Endodermal cell (in vitro differentiated cells): ENCODE measurements around the gene SYT1. TPM values are rescaled to one million over a fixed set of nuclear protein-coding genes. Genes with fewer than 3 reads are reported as not detected.
"Not testable (repeated sequence)": the region's sequence is repeated elsewhere in the genome, so short reads cannot be mapped to it uniquely, and the experiment has no call there.

Experiments used
- DNase-seq: peaks from one replicate; pipeline ENCODE4 v3.0.0-alpha.2; 2017
- H3K27ac ChIP-seq: 2 replicates; pipeline ENCODE4 v1.5.1; 2013; ENCODE audit warnings: mild to moderate bottlenecking, low read depth, low read length, moderate library complexity
- H3K27me3 ChIP-seq: 2 replicates; pipeline ENCODE4 v1.6.1; 2013; ENCODE audit warnings: mild to moderate bottlenecking, low read length, moderate library complexity; ENCODE audit not compliant: insufficient read depth, control insufficient read depth, poor library complexity, severe bottlenecking
- H3K36me3 ChIP-seq: 2 replicates; pipeline ENCODE4 v1.7.0; 2013; ENCODE audit warnings: mild to moderate bottlenecking, low read length, moderate library complexity; ENCODE audit not compliant: control insufficient read depth, insufficient read depth
- H3K4me1 ChIP-seq: one replicate; pipeline ENCODE4 v1.7.0; 2013; ENCODE audit warnings: low read length; ENCODE audit not compliant: control insufficient read depth, insufficient read depth
- H3K4me3 ChIP-seq: 2 replicates; pipeline ENCODE4 v1.5.1; 2013; ENCODE audit warnings: mild to moderate bottlenecking, low read length, moderate library complexity
- H3K9ac ChIP-seq: 2 replicates; pipeline ENCODE4 v1.6.1; 2013; ENCODE audit warnings: mild to moderate bottlenecking, low read length, moderate library complexity; ENCODE audit not compliant: poor library complexity, severe bottlenecking; ENCODE audit errors: extremely low read depth
- H3K9me3 ChIP-seq: 2 replicates; pipeline ENCODE4 v1.6.1; 2013; ENCODE audit warnings: mild to moderate bottlenecking, low read length, moderate library complexity; ENCODE audit not compliant: control insufficient read depth
- H3K27ac Mint-ChIP-seq: 2 replicates; pipeline ENCODE4 v1.8.0; 2020; ENCODE audit warnings: mixed read lengths
- H3K27me3 Mint-ChIP-seq: 2 replicates; pipeline ENCODE4 v1.8.0; 2021; ENCODE audit warnings: mild to moderate bottlenecking, mixed read lengths; ENCODE audit not compliant: insufficient read depth
- H3K36me3 Mint-ChIP-seq: 2 replicates; pipeline ENCODE4 v1.8.0; 2020; ENCODE audit warnings: low read depth, mixed read lengths
- H3K4me1 Mint-ChIP-seq: 2 replicates; pipeline ENCODE4 v1.8.0; 2020; ENCODE audit warnings: mixed read lengths
- H3K4me3 Mint-ChIP-seq: 2 replicates; pipeline ENCODE4 v1.8.0; 2020; ENCODE audit warnings: mild to moderate bottlenecking, moderate library complexity, mixed read lengths
- H3K9me3 Mint-ChIP-seq: 2 replicates; pipeline ENCODE4 v1.8.0; 2020; ENCODE audit warnings: mild to moderate bottlenecking, mixed read lengths
- CTCF ChIP-seq: fragments of 200-600 bp; sonication (generic); conservative IDR thresholded peaks from 2 replicates; pipeline ENCODE4 v1.5.0; 2021; ENCODE audit warnings: antibody characterized with exemption, mild to moderate bottlenecking
- WGBS, 2 experiments: methylation state at CpG; one replicate each; pipeline versions ENCODE4 v1.1.5 to v1.1.7; 2013; ENCODE audit warnings: missing lambda C conversion rate in 2 of 2, mixed read lengths in 1 of 2; ENCODE audit not compliant: insufficient coverage in 1 of 2, insufficient read length in 1 of 2; 5-methylcytosine and 5-hydroxymethylcytosine counted together
- total RNA-seq, 2 donors: library from RNA; stranded (reverse); fragmentation: NEBNext Ultra II Directional in 1 of 2; extraction: Animal tissue kit (Norgen Biotek cat#: 25700) in 1 of 2; gene quantifications; 2 replicates in 1 of 2; 3 replicates in 1 of 2; pipeline ENCODE4 v1.2.1, GENCODE V29; 2021

SYT1 gene
- total RNA-seq, 2 donors from 2014 or later: 6.8 to 10.7 TPM

GRCh38 chr12:78824918-78825317, 39.7 kb upstream of the SYT1 start:
- Histone ChIP-seq H3K4me1 (no peaks in the 10 kb centered on the region), H3K27ac (no peak overlapping the region), H3K9ac (no peak overlapping the region), H3K4me3 (no peak overlapping the region), H3K9me3 (no peaks in the 10 kb centered on the region), H3K27me3 (no peaks in the 10 kb centered on the region), H3K36me3 (no peaks in the 10 kb centered on the region)
- Mint-ChIP-seq H3K9me3 (no peaks in the 10 kb centered on the region), H3K27me3 (no peaks in the 10 kb centered on the region), H3K36me3 (no peaks in the 10 kb centered on the region), H3K4me1 (peaks cover 8% of the 10 kb centered on the region), H3K27ac (no peak overlapping the region), H3K4me3 (no peak overlapping the region)
- DNase-seq: no peak
- no peak for TF ChIP-seq CTCF

- no peak for DNase-seq
- Histone ChIP-seq H3K9ac (no peak overlapping the region), H3K4me3 (no peak overlapping the region), H3K27me3 (no peaks in the 10 kb centered on the region), H3K9me3 (no peaks in the 10 kb centered on the region), H3K36me3 (no peaks in the 10 kb centered on the region), H3K4me1 (no peaks in the 10 kb centered on the region), H3K27ac (no peak overlapping the region)
- TF ChIP-seq CTCF: no peak
- no peak overlapping the region for H3K27ac Mint-ChIP-seq
- 100% methylated on average over 2 of the region's 2 CpGs for WGBS, 2 experiments
- no peaks in the 10 kb centered on the region for H3K36me3 Mint-ChIP-seq
- no peaks in the 10 kb centered on the region for H3K27me3 Mint-ChIP-seq
- no peaks in the 10 kb centered on the region for H3K9me3 Mint-ChIP-seq
- H3K4me1 Mint-ChIP-seq: peaks cover 2% of the 10 kb centered on the region
- H3K4me3 Mint-ChIP-seq: no peak overlapping the region
Measured at GRCh38 chr12:78829690-78830089, 34.9 kb upstream of the SYT1 start.

GRCh38 chr12:78835493-78835892, 29.1 kb upstream of the SYT1 start:
- Mint-ChIP-seq H3K4me3 (no peak overlapping the region), H3K36me3 (no peaks in the 10 kb centered on the region), H3K27me3 (peaks cover 12% of the 10 kb centered on the region), H3K27ac (no peak overlapping the region), H3K9me3 (no peaks in the 10 kb centered on the region), H3K4me1 (peaks cover 9% of the 10 kb centered on the region)
- Histone ChIP-seq H3K4me1 (no peaks in the 10 kb centered on the region), H3K27me3 (no peaks in the 10 kb centered on the region), H3K27ac (no peak overlapping the region), H3K36me3 (no peaks in the 10 kb centered on the region), H3K9ac (no peak overlapping the region), H3K9me3 (no peaks in the 10 kb centered on the region), H3K4me3 (no peak overlapping the region)
- TF ChIP-seq CTCF: no peak
- 84 to 92% methylated on average over 2 to 5 of the region's 6 CpGs for WGBS, 2 experiments
- peak; percentile 55 for DNase-seq

- H3K27ac ChIP-seq, H3K27me3 ChIP-seq, H3K9me3 Mint-ChIP-seq, H3K4me1 ChIP-seq, H3K36me3 Mint-ChIP-seq, H3K36me3 ChIP-seq, H3K9ac ChIP-seq, H3K9me3 ChIP-seq, H3K4me3 ChIP-seq: not testable (repeated sequence)
- H3K27me3 Mint-ChIP-seq: peaks cover 24% of the 10 kb centered on the region
- 79% methylated on average over 7 of the region's 7 CpGs; no CpG with 5 or more reads in 1 of the 2 experiments for WGBS, 2 experiments
- peak overlapping the region; percentile 23 for H3K4me3 Mint-ChIP-seq
- peak; percentile 66 for DNase-seq
- peak overlapping the region; percentile 77 for H3K27ac Mint-ChIP-seq
- H3K4me1 Mint-ChIP-seq: peaks cover 19% of the 10 kb centered on the region
Measured at GRCh38 chr12:78840518-78841019, 24.0 kb upstream of the SYT1 start.
